ENCODE measurements around the gene CYLD.

Gene CYLD

DNA sequence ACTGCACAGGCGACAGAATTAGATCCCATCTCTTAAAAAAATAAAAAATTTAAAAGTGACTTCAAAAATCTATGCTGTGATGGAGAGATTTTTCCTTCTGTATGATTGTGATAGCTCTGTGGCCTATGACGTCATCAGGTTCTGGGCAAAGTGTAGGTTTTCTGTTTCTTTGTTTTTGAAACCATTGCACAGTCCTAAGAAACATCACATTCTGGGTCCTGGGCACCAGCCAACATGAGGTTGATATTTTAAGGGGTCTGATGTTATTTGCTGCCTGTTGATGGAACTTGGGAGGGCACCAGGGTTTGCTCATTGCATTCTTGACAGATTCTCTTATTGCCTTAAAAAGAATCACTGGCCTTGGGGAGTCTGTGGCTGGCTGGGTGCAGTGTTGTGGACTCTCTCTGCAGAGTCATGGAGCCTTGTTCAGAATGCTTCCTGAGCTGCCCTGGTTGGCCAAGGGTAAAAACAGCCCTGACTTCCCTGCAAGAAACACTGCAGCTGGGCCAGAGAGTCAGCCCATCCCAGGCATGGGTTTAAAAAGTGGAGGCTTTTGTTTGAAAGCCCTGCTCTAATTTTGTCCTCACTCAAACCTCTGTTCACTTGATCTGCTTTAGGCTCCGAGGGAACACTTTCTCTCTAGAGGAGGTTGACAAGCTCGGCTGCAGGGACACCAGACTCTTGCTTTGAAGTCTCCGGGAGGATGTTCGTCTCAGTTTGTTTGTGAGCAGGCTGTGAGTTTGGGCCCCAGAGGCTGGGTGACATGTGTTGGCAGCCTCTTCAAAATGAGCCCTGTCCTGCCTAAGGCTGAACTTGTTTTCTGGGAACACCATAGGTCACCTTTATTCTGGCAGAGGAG lies 10.5 kb upstream of the CYLD start:
- TF ChIP-seq CTCF (conservative IDR thresholded peaks at IDR 0.05; ENCODE audit: low read depth, low read length), result no peak
- no peak overlapping the region for H3K4me3 ChIP-seq (ENCODE audit: low read depth, low read length)
- no peak for DNase-seq (ENCODE audit: low read depth)

DNA sequence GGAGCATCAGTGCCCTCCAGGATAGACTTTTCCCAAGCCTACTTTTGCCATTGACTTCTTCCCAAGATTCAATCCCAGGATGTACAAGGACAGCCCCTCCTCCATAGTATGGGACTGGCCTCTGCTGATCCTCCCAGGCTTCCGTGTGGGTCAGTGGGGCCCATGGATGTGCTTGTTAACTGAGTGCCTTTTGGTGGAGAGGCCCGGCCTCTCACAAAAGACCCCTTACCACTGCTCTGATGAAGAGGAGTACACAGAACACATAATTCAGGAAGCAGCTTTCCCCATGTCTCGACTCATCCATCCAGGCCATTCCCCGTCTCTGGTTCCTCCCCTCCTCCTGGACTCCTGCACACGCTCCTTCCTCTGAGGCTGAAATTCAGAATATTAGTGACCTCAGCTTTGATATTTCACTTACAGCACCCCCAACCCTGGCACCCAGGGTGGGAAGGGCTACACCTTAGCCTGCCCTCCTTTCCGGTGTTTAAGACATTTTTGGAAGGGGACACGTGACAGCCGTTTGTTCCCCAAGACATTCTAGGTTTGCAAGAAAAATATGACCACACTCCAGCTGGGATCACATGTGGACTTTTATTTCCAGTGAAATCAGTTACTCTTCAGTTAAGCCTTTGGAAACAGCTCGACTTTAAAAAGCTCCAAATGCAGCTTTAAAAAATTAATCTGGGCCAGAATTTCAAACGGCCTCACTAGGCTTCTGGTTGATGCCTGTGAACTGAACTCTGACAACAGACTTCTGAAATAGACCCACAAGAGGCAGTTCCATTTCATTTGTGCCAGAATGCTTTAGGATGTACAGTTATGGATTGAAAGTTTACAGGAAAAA lies 9.7 kb upstream of the CYLD start:
- no peak overlapping the region for H3K4me3 ChIP-seq (ENCODE audit: low read depth, low read length)
- no peak for DNase-seq (ENCODE audit: low read depth)
- no peak for TF ChIP-seq CTCF (conservative IDR thresholded peaks at IDR 0.05; ENCODE audit: low read depth, low read length)

DNA sequence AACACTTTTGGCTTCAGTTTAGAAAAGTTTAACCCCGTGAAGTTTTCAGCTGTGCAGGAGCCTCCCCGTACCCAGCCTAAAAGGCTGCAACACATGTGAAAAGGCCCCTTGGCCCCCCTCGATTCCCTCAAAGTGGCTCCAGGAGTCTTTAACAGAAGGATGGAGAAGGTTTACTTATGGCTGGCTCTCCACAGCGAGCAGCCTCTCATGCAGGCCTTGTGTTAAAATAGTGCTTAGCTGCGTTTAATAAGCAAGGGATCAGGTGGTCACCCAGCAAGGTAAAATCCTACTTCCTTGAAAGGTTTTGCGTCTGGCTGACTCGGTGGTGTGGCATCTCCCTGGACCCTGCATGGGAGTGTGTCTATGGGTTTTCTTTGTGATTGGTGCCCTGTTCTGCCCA lies 8.4 kb upstream of the CYLD start:
- no peak for TF ChIP-seq CTCF (conservative IDR thresholded peaks at IDR 0.05; ENCODE audit: low read depth, low read length)
- no peak overlapping the region for H3K4me3 ChIP-seq (ENCODE audit: low read depth, low read length)
- no peak for DNase-seq (ENCODE audit: low read depth)

- DNase-seq (ENCODE audit: low read depth), result no peak
- no peak for TF ChIP-seq CTCF (conservative IDR thresholded peaks at IDR 0.05; ENCODE audit: low read depth, low read length)
- no peak overlapping the region for H3K4me3 ChIP-seq (ENCODE audit: low read depth, low read length)
Observed at GRCh38 chr16:50735629-50736122, 6.2 kb upstream of the CYLD start.

- no peak for TF ChIP-seq CTCF (conservative IDR thresholded peaks at IDR 0.05; ENCODE audit: low read depth, low read length)
- DNase-seq (ENCODE audit: low read depth), result no peak
Observed at GRCh38 chr16:50736448-50736847, 5.4 kb upstream of the CYLD start.

GRCh38 chr16:50737420-50737959 lies 4.4 kb upstream of the CYLD start:
- TF ChIP-seq CTCF (conservative IDR thresholded peaks at IDR 0.05; ENCODE audit: low read depth, low read length), result no peak
- no peak for DNase-seq (ENCODE audit: low read depth)
- H3K4me3 ChIP-seq (ENCODE audit: low read depth, low read length), result no peak overlapping the region

More at GRCh38 chr16:50736448-50736847, 5.4 kb upstream of the CYLD start:
- H3K4me3 ChIP-seq (ENCODE audit: low read depth, low read length), result no peak overlapping the region
